ENCODE results near the gene MCM7. TPM values are rescaled to one million over a fixed set of nuclear protein-coding genes. Genes with fewer than 3 reads are reported as not detected.

MCM7 gene
- total RNA-seq, 4 donors from 2014 or later: 18.7 to 74.8 (median 43.3) TPM

DNA sequence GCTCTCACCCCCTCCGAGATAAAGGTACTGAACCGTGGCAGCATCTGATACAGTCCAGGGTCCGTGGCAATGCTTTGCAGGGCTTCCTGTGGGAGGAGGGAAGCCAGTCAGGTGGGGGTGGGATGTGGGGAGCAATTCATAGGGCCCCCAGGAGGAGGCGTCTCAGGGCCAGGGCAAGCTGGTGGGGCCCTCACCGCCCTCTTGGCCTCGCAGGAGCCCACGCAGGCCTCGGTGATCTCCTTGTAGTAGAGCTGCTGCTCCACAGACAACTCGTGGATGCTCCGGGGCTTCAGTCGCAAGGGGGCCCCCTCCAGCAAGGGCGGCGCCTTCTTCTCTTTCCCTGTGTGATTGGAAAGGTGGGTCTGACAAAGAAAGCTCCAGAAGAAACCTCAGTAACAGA lies 10.7 kb upstream of the MCM7 start:
- Histone ChIP-seq H3K27ac (no peak overlapping the region), H3K27me3 (no peaks in the 10 kb centered on the region), H3K4me3 (no peak overlapping the region), H3K4me1 (no peaks in the 10 kb centered on the region), H3K9me3 (no peaks in the 10 kb centered on the region), H3K36me3 (no peaks in the 10 kb centered on the region)
- no peak for DNase-seq
- intact Hi-C loops (cut with DNase I; ENCODE audit: low total_unique reads): no loop called here
- no peak for TF ChIP-seq POLR2A (IDR thresholded peaks at IDR 0.05)
- TF ChIP-seq, protein P1, sequence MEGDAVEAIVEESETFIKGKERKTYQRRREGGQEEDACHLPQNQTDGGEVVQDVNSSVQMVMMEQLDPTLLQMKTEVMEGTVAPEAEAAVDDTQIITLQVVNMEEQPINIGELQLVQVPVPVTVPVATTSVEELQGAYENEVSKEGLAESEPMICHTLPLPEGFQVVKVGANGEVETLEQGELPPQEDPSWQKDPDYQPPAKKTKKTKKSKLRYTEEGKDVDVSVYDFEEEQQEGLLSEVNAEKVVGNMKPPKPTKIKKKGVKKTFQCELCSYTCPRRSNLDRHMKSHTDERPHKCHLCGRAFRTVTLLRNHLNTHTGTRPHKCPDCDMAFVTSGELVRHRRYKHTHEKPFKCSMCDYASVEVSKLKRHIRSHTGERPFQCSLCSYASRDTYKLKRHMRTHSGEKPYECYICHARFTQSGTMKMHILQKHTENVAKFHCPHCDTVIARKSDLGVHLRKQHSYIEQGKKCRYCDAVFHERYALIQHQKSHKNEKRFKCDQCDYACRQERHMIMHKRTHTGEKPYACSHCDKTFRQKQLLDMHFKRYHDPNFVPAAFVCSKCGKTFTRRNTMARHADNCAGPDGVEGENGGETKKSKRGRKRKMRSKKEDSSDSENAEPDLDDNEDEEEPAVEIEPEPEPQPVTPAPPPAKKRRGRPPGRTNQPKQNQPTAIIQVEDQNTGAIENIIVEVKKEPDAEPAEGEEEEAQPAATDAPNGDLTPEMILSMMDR (IDR thresholded peaks at IDR 0.05): no peak

DNA sequence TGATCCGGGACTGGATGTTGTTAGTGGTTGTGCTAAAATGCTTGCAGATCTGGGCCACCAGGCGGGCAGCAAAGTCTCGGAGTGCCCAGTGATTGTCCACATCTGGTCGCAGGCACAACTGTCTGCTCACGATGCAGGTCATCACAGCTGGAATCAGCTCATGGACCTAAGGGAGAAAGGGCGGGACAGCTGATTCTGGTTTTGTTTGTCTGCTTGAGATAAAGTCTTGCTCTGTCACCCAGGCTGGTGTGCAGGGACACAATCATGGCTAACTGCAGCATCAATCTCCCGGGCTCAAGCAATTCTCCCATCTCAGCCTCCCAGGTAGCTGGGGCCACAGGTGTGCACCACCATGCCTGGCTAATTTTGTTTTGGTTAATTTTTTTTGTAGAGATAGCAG lies 10.0 kb upstream of the MCM7 start:
- DNase-seq: no peak

DNA sequence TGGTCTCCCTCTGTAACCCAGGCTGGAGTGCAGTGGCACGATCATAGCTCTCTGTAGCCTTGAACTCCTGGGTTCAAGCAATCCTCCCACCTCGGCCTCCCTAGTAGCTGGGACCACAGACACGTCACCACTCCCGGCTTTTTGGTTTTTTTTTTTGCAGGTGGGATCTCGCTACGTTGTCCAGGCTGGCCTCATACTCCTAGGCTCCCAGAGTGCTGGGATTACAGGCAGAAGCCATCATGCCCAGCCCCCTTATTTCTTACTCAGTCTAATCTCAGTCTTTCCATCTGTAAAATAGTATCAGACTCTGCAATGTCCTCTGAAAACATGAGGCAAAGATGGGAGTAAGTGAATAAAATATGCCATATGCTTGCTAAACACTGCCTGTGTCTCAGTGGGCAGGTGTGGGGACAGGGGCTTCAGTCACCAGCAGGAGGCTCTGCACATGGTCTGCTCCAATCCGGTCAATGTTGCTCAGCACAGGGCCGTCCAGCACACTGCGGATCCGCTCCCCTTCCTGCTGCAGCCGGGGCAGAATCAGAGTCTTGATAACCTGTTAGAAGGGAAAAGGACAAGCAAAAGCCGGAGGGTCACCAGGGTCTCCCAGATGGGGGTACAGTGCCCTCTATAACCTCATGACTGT lies 8.4 kb upstream of the MCM7 start:
- Histone ChIP-seq H3K4me1 (no peaks in the 10 kb centered on the region), H3K9me3 (no peaks in the 10 kb centered on the region), H3K27ac (no peak overlapping the region), H3K36me3 (no peaks in the 10 kb centered on the region), H3K4me3 (no peak overlapping the region), H3K27me3 (no peaks in the 10 kb centered on the region)
- intact Hi-C loops (cut with DNase I; ENCODE audit: low total_unique reads): no loop called here
- TF ChIP-seq POLR2A (IDR thresholded peaks at IDR 0.05): no peak
- TF ChIP-seq, protein P1 (IDR thresholded peaks at IDR 0.05): no peak
- DNase-seq: no peak

More for the DNA sequence above, 10.0 kb upstream of the MCM7 start:
- TF ChIP-seq POLR2A (IDR thresholded peaks at IDR 0.05): no peak
- TF ChIP-seq, protein P1 (IDR thresholded peaks at IDR 0.05): no peak
- Histone ChIP-seq H3K36me3 (no peaks in the 10 kb centered on the region), H3K4me1 (no peaks in the 10 kb centered on the region), H3K27ac (no peak overlapping the region), H3K4me3 (no peak overlapping the region), H3K9me3 (no peaks in the 10 kb centered on the region), H3K27me3 (no peaks in the 10 kb centered on the region)
- intact Hi-C loops (cut with DNase I; ENCODE audit: low total_unique reads): no loop called here

GRCh38 chr7:100107890-100108289 lies 6.7 kb upstream of the MCM7 start:
- TF ChIP-seq, protein P1 (IDR thresholded peaks at IDR 0.05): no peak
- no peak for TF ChIP-seq POLR2A (IDR thresholded peaks at IDR 0.05)
- Histone ChIP-seq H3K27ac (no peak overlapping the region), H3K9me3 (no peaks in the 10 kb centered on the region), H3K4me1 (no peaks in the 10 kb centered on the region), H3K4me3 (no peak overlapping the region), H3K36me3 (no peaks in the 10 kb centered on the region), H3K27me3 (no peaks in the 10 kb centered on the region)
- DNase-seq: no peak
- intact Hi-C loops (cut with DNase I; ENCODE audit: low total_unique reads): no loop called here

- Histone ChIP-seq H3K4me3 (no peak overlapping the region), H3K27ac (no peak overlapping the region), H3K36me3 (no peaks in the 10 kb centered on the region), H3K9me3 (no peaks in the 10 kb centered on the region), H3K4me1 (peaks cover 0 to 4% of the 10 kb centered on the region in 2 donors), H3K27me3 (no peaks in the 10 kb centered on the region)
- DNase-seq: no peak
- no peak for TF ChIP-seq POLR2A (IDR thresholded peaks at IDR 0.05)
- TF ChIP-seq, protein P1 (IDR thresholded peaks at IDR 0.05): no peak
- intact Hi-C loops (cut with DNase I; ENCODE audit: low total_unique reads): no loop called here
These were observed 6.0 kb upstream of the MCM7 start for GRCh38 chr7:100107125-100107737.
